GM12878 (cell line): ENCODE data around the gene OTOP3. TPM values are rescaled to one million over a fixed set of nuclear protein-coding genes. Genes with fewer than 3 reads are reported as not detected.

Experiments
- ATAC-seq: fragments of 200-7000 bp; cut with Tn5 transposase; 3 replicates; pipeline ENCODE4 v1.9.1; 2020; ENCODE audit warnings: mild to moderate bottlenecking, moderate library complexity
- BruUV-seq: library from RNA; stranded (reverse); fragments of 400-500 nt; replicated peaks from 2 replicates; lab custom pipeline; 2021; lab: Mats Ljungman, UMichigan
- CTCF ChIA-PET: fragments of 300-600 bp; sonication (Branson Sonifier 250); formaldehyde crosslinking; extraction: SDS; loops from one replicate; lab custom pipeline; 2021; ENCODE audit warnings: inconsistent platforms; lab: Yijun Ruan, JAX
- POLR2A ChIA-PET: fragments of 350-600 bp; formaldehyde crosslinking; extraction: SDS; loops from one replicate; lab custom pipeline; 2021; ENCODE audit warnings: inconsistent platforms; lab: Charles Lee
- RAD21 ChIA-PET: fragments of 300-600 bp; sonication (Branson Sonifier 250); formaldehyde crosslinking; loops from one replicate; lab custom pipeline; 2023; ENCODE audit warnings: antibody characterized with exemption; ENCODE audit not compliant: unreplicated experiment; lab: Charles Lee
- SMC1A ChIA-PET: fragments of 300-600 bp; sonication (Branson Sonifier 250); formaldehyde crosslinking; loops from one replicate; lab custom pipeline; 2023; ENCODE audit not compliant: unreplicated experiment, uncharacterized antibody; lab: Charles Lee
- DNase-seq: peaks from one replicate; pipeline ENCODE4 v3.0.0-alpha.2; 2011; ENCODE audit warnings: low read depth, low spot score
- FAIRE-seq: peaks from 3 replicates; lab custom pipeline; 2011; peaks lifted over from hg19 to GRCh38; lab: Jason Lieb, UNC
- H2AFZ ChIP-seq: 2 replicates; pipeline ENCODE4 v1.6.0; 2011; ENCODE audit warnings: low read depth, low read length, control low read depth; ENCODE audit not compliant: control insufficient read depth
- H3K27ac ChIP-seq: 2 replicates; pipeline ENCODE4 v1.5.1; 2011; ENCODE audit warnings: control low read depth; ENCODE audit not compliant: control insufficient read depth, insufficient read depth
- H3K27me3 ChIP-seq, 2 experiments: replicated peaks in 1 of 2; 2 replicates each; pipeline versions ENCODE4 v1.6.0 to v1.6.1; 2011; ENCODE audit warnings: low read length in 1 of 2; ENCODE audit not compliant: control insufficient read depth in 2 of 2, insufficient read depth in 2 of 2
- H3K36me3 ChIP-seq, 2 experiments: 2 replicates each; pipeline ENCODE4 v1.5.1; 2011; ENCODE audit warnings: low read length in 1 of 2; ENCODE audit not compliant: control insufficient read depth in 2 of 2, insufficient read depth in 2 of 2
- H3K4me1 ChIP-seq: 2 replicates; pipeline ENCODE4 v1.6.1; 2011; ENCODE audit warnings: mild to moderate bottlenecking, low read length, moderate library complexity, mixed read lengths; ENCODE audit not compliant: control insufficient read depth, insufficient read depth
- H3K4me2 ChIP-seq: 2 replicates; pipeline ENCODE4 v1.6.0; 2011; ENCODE audit warnings: control low read depth; ENCODE audit not compliant: control insufficient read depth, insufficient read depth
- H3K4me3 ChIP-seq: fragments of 200-600 bp; sonication (generic); 2 replicates; pipeline ENCODE4 v1.5.1; 2016
- H3K79me2 ChIP-seq: 2 replicates; pipeline ENCODE4 v1.6.0; 2011; ENCODE audit warnings: low read length; ENCODE audit not compliant: control insufficient read depth, insufficient read depth
- H3K9ac ChIP-seq: 2 replicates; pipeline ENCODE4 v1.8.0; 2011; ENCODE audit warnings: low read length, control low read depth, mixed read lengths; ENCODE audit not compliant: control insufficient read depth, insufficient read depth
- H3K9me3 ChIP-seq: replicated peaks from 3 replicates; pipeline ENCODE4 v1.5.1; 2011; ENCODE audit warnings: mild to moderate bottlenecking, low read length; ENCODE audit not compliant: control insufficient read depth, insufficient read depth
- H4K20me1 ChIP-seq: 2 replicates; pipeline ENCODE4 v1.6.0; 2011; ENCODE audit not compliant: control insufficient read depth, insufficient read depth
- BACH1 ChIP-seq: fragments of 450-650 bp; IDR thresholded peaks from 2 replicates; pipeline ENCODE4 v1.6.1; 2017; ENCODE audit warnings: mild to moderate bottlenecking, borderline replicate concordance
- CEBPZ ChIP-seq: fragments of 150-350 bp; IDR thresholded peaks from 2 replicates; pipeline ENCODE4 v1.6.1; 2016; ENCODE audit warnings: low read depth, low read length
- E4F1 ChIP-seq: fragments of 450-650 bp; IDR thresholded peaks from 2 replicates; pipeline ENCODE4 v1.6.1; 2018; ENCODE audit warnings: borderline replicate concordance, mild to moderate bottlenecking; ENCODE audit not compliant: partially characterized antibody
- GABPA ChIP-seq: IDR thresholded peaks from 2 replicates; pipeline ENCODE4 v1.6.1; 2014; ENCODE audit warnings: antibody characterized with exemption, low read depth, mild to moderate bottlenecking, inconsistent platforms
- HDGF ChIP-seq: fragments of 450-650 bp; IDR thresholded peaks from 2 replicates; pipeline ENCODE4 v1.6.1; 2016; ENCODE audit warnings: antibody characterized with exemption
- LARP7 ChIP-seq: fragments of 450-650 bp; IDR thresholded peaks from 2 replicates; pipeline ENCODE4 v1.6.1; 2017; ENCODE audit warnings: mild to moderate bottlenecking
- MAX ChIP-seq: IDR thresholded peaks from 2 replicates; pipeline ENCODE4 v1.6.1; 2012; ENCODE audit warnings: low read depth, low read length, improper control_type of control experiment
- PAX5 ChIP-seq: IDR thresholded peaks from 2 replicates; pipeline ENCODE4 v1.6.1; 2011; ENCODE audit warnings: low read depth, low read length, borderline replicate concordance
- PAX8 ChIP-seq: fragments of 450-650 bp; IDR thresholded peaks from 2 replicates; pipeline ENCODE4 v1.6.1; 2017; ENCODE audit warnings: mild to moderate bottlenecking, moderate library complexity
- POU2F2 ChIP-seq: IDR thresholded peaks from 3 replicates; pipeline ENCODE4 v1.6.1; 2011; ENCODE audit warnings: low read depth, mild to moderate bottlenecking, low read length, borderline replicate concordance
- RUNX3 ChIP-seq: IDR thresholded peaks from 2 replicates; pipeline ENCODE4 v1.6.1; 2012; ENCODE audit warnings: low read length, inconsistent platforms
- SIN3A ChIP-seq: IDR thresholded peaks from 2 replicates; pipeline ENCODE4 v1.6.1; 2012; ENCODE audit warnings: low read depth, low read length, improper control_type of control experiment
- SP1 ChIP-seq: IDR thresholded peaks from one replicate; pipeline ENCODE4 v1.6.1; 2011; ENCODE audit warnings: low read depth, low read length
- STAT1 ChIP-seq: fragments of 450-650 bp; conservative IDR thresholded peaks from 2 replicates; pipeline ENCODE4 v1.6.1; 2014; ENCODE audit warnings: antibody characterized with exemption, mild to moderate bottlenecking
- TCF3 ChIP-seq: IDR thresholded peaks from 2 replicates; pipeline ENCODE4 v1.6.1; 2012; ENCODE audit warnings: low read depth, mild to moderate bottlenecking, low read length, borderline replicate concordance; ENCODE audit not compliant: insufficient read depth
- TCF7 ChIP-seq: IDR thresholded peaks from 2 replicates; pipeline ENCODE4 v1.6.1; 2014; ENCODE audit warnings: antibody characterized with exemption, borderline replicate concordance
- WGBS: methylation state at CpG from one replicate; pipeline ENCODE4 v1.1.6; 2016; ENCODE audit warnings: low lambda C conversion rate; ENCODE audit not compliant: insufficient replicate concordance, insufficient coverage; ENCODE audit errors: missing lambda C conversion rate; 5-methylcytosine and 5-hydroxymethylcytosine counted together
- in situ Hi-C: fragments of 300-500 bp; cut with MboI; formaldehyde crosslinking; loops from 9 replicates; pipeline ENCODE4 v1.14.3; 2018; ENCODE audit warnings: mixed read lengths
- intact Hi-C: fragments of 100-400 bp; cut with micrococcal nuclease; formaldehyde crosslinking; loops from one replicate; pipeline ENCODE4 v1.14.2; 2022; ENCODE audit not compliant: unreplicated experiment
- polyA plus RNA-seq, 11 experiments: library from polyadenylated mRNA; depleted of rRNA in 4 of 11; unstranded in 6 of 11; stranded (reverse) in 5 of 11; fragments of >200 nt; fragmentation: Nextera tagmentation in 4 of 11; fragmentation: Illumina TruSeq in 1 of 11; extraction: Ambion mirVana in 4 of 11; extraction: Trizol in 1 of 11; gene quantifications; 1 replicate in 1 of 11; 2 replicates in 10 of 11; pipeline versions ENCODE4 v1.2.1 to v1.2.3, GENCODE V29; 2011 to 2016; ENCODE audit warnings: inconsistent platforms in 2 of 11, missing spikeins in 2 of 11, low read depth in 1 of 11
- total RNA-seq, 4 experiments: library from RNA; depleted of rRNA in 3 of 4; stranded (reverse); fragments of >200 nt in 3 of 4; fragmentation: Illumina TruSeq in 1 of 4; extraction: Trizol in 1 of 4; gene quantifications; 2 replicates each; pipeline versions ENCODE4 v1.2.1 to v1.2.3, GENCODE V29; 2013 to 2021

Gene OTOP3
- total and polyA plus RNA-seq, 10 of the 15 experiments (the other 5 are each of a cell fraction or from before 2014, with no cell fraction given): 0.03 to 0.06 TPM; not detected in 8

GRCh38 chr17:74916851-74917199, 18.9 kb upstream of the OTOP3 start:
- H3K36me3 ChIP-seq: no peaks in the 10 kb centered on the region
- in situ Hi-C loops: no loop called here
- CTCF ChIA-PET: interaction anchor here (1.6 kb wide), 1 partner anchor 44 kb away, joined by 3 read pairs; no protein-coding TSS in a partner anchor
- POLR2A ChIA-PET: no interaction called here
- no peaks in the 10 kb centered on the region for H3K4me1 ChIP-seq
- H3K79me2 ChIP-seq: no peaks in the 10 kb centered on the region
- no peak overlapping the region for H3K27ac ChIP-seq
- H3K4me3 ChIP-seq: no peak overlapping the region
- 59% methylated on average over 11 of the region's 11 CpGs for WGBS
- intact Hi-C loops: no loop called here
- no peak overlapping the region for H2AFZ ChIP-seq
- no peak overlapping the region for H3K9ac ChIP-seq
- SMC1A ChIA-PET: interaction anchor here (0.9 kb wide), 1 partner anchor 44 kb away, joined by 4 read pairs; no protein-coding TSS in a partner anchor
- no peaks in the 10 kb centered on the region; the same call in 2 of the 3 replicates for H3K9me3 ChIP-seq
- no peak for DNase-seq
- no peak for ATAC-seq
- H4K20me1 ChIP-seq: no peaks in the 10 kb centered on the region
- RAD21 ChIA-PET: no interaction called here
- no peak for FAIRE-seq
- peaks cover 0 to 3% of the 10 kb centered on the region in 2 experiments; a peak in 2 of 4 replicates for H3K27me3 ChIP-seq
- no peak overlapping the region for H3K4me2 ChIP-seq
- BruUV-seq: no TSS peak
- no peak for TF ChIP-seq STAT1
- TF ChIP-seq RUNX3: no peak
- no peak for TF ChIP-seq MAX
- TF ChIP-seq LARP7: no peak
- TF ChIP-seq CEBPZ: no peak
- TF ChIP-seq TCF7: no peak
- no peak for TF ChIP-seq SP1
- TF ChIP-seq POU2F2: no peak
- no peak for TF ChIP-seq PAX8
- TF ChIP-seq PAX5: no peak
- no peak for TF ChIP-seq TCF3
- TF ChIP-seq BACH1: no peak
- no peak for TF ChIP-seq HDGF
- TF ChIP-seq GABPA: no peak
- TF ChIP-seq E4F1: no peak
- no peak for TF ChIP-seq SIN3A
